Uterus (tissue), 4 donors: Measurements from ENCODE around the gene IP6K1. TPM values are rescaled to one million over a fixed set of nuclear protein-coding genes. Genes with fewer than 3 reads are reported as not detected.
"Not testable (repeated sequence)": the region's sequence is repeated elsewhere in the genome, so short reads cannot be mapped to it uniquely, and the experiment has no call there.

ENCODE experiments used
- DNase-seq, 2 donors: peaks; one replicate each; pipeline ENCODE4 v3.0.0-alpha.2; 2019 to 2020
- H3K27ac ChIP-seq, 2 donors: fragments of 200-600 bp; sonication (generic); 1 replicate in 1 of 2; 2 replicates in 1 of 2; pipeline ENCODE4 v1.5.1; 2016 to 2018
- H3K27me3 ChIP-seq, 2 donors: fragments of 200-600 bp; sonication (generic); one replicate each; pipeline ENCODE4 v1.5.1; 2018 to 2019; ENCODE audit warnings: control low read depth in 1 of 2
- H3K36me3 ChIP-seq, 2 donors: fragments of 200-600 bp; sonication (generic); one replicate each; pipeline ENCODE4 v1.5.1; 2019; ENCODE audit warnings: control low read depth in 1 of 2
- H3K4me1 ChIP-seq, 2 donors: fragments of 200-600 bp; sonication (generic); one replicate each; pipeline ENCODE4 v1.5.1; 2018 to 2019; ENCODE audit warnings: control low read depth in 1 of 2
- H3K4me3 ChIP-seq, 2 donors: fragments of 200-600 bp; sonication (generic); 1 replicate in 1 of 2; 2 replicates in 1 of 2; pipeline ENCODE4 v1.5.1; 2018 to 2019; ENCODE audit warnings: mild to moderate bottlenecking in 1 of 2
- H3K9me3 ChIP-seq, 2 donors: fragments of 200-600 bp; sonication (generic); one replicate each; pipeline ENCODE4 v1.5.1; 2019; ENCODE audit warnings: control low read depth in 1 of 2
- CTCF ChIP-seq, 4 experiments: fragments of 200-600 bp in 2 of 4; fragments of 450-650 bp in 2 of 4; sonication (generic) in 2 of 4; IDR thresholded peaks; one replicate each; pipeline ENCODE4 v1.5.1; 2016 to 2019; ENCODE audit warnings: antibody characterized with exemption in 4 of 4, mild to moderate bottlenecking in 2 of 4, moderate library complexity in 1 of 4
- POLR2A ChIP-seq, 2 donors: fragments of 450-650 bp; IDR thresholded peaks; one replicate each; pipeline ENCODE4 v1.6.1; 2016; ENCODE audit warnings: antibody characterized with exemption in 2 of 2, mild to moderate bottlenecking in 1 of 2, moderate library complexity in 1 of 2
- intact Hi-C: fragments of 100-400 bp; cut with DNase I; formaldehyde crosslinking; loops from one replicate; pipeline ENCODE4 v1.15.1; 2023; ENCODE audit warnings: low total_unique reads
- total RNA-seq, 4 donors: library from RNA; depleted of rRNA in 3 of 4; stranded (reverse); fragments of >200 nt in 3 of 4; gene quantifications; one replicate each; pipeline versions ENCODE4 v1.1.0 to v1.2.4, GENCODE V29; 2014 to 2023
- donor health status: DM: yes; HTN: yes; CAD: no.

IP6K1 gene
- total RNA-seq, 4 donors from 2014 or later, result 41.8 to 58.4 (median 50.9) TPM

- TF ChIP-seq CTCF (IDR thresholded peaks at IDR 0.05) (no peak), POLR2A (IDR thresholded peaks at IDR 0.05) (no peak)
- intact Hi-C loops, result no loop called here
- no peak for DNase-seq
Measured at GRCh38 chr3:49754536-49754935, 31.8 kb downstream of the IP6K1 start.

GRCh38 chr3:49751501-49751900 is 34.8 kb downstream of the IP6K1 start:
- H3K36me3 ChIP-seq, result no peaks in the 10 kb centered on the region
- H3K27ac ChIP-seq, result no peak overlapping the region
- no peaks in the 10 kb centered on the region for H3K9me3 ChIP-seq
- DNase-seq, result no peak
- H3K4me3 ChIP-seq, result no peak overlapping the region
- H3K27me3 ChIP-seq, result no peaks in the 10 kb centered on the region
- H3K4me1 ChIP-seq, result peaks cover 0 to 9% of the 10 kb centered on the region in 2 donors
- no peak for TF ChIP-seq CTCF (IDR thresholded peaks at IDR 0.05)
- intact Hi-C loops, result no loop called here

More at GRCh38 chr3:49754536-49754935, 31.8 kb downstream of the IP6K1 start:
- no peaks in the 10 kb centered on the region for H3K36me3 ChIP-seq
- no peak overlapping the region for H3K4me3 ChIP-seq
- H3K9me3 ChIP-seq, result no peaks in the 10 kb centered on the region
- peaks cover 0 to 6% of the 10 kb centered on the region in 2 donors for H3K4me1 ChIP-seq
- H3K27ac ChIP-seq, result no peak overlapping the region
- H3K27me3 ChIP-seq, result no peaks in the 10 kb centered on the region

- intact Hi-C loops, result no loop called here
- no peak overlapping the region for H3K4me3 ChIP-seq
- no peaks in the 10 kb centered on the region for H3K27me3 ChIP-seq
- TF ChIP-seq POLR2A (IDR thresholded peaks at IDR 0.05) (no peak), CTCF (IDR thresholded peaks at IDR 0.05) (no peak)
- H3K36me3 ChIP-seq, result no peaks in the 10 kb centered on the region
- no peaks in the 10 kb centered on the region for H3K9me3 ChIP-seq
- H3K27ac ChIP-seq, result no peak overlapping the region
- DNase-seq, result no peak
- peaks cover 0 to 3% of the 10 kb centered on the region in 2 donors for H3K4me1 ChIP-seq
Measured at GRCh38 chr3:49750056-49750455, 36.3 kb downstream of the IP6K1 start.

- H3K4me1 ChIP-seq, intact Hi-C loops, H3K27ac ChIP-seq, DNase-seq, H3K36me3 ChIP-seq, H3K4me3 ChIP-seq, H3K27me3 ChIP-seq, H3K9me3 ChIP-seq: not testable (repeated sequence)
Measured at GRCh38 chr3:49748874-49749273, 37.5 kb downstream of the IP6K1 start.

- no peak overlapping the region for H3K27ac ChIP-seq
- no peaks in the 10 kb centered on the region for H3K36me3 ChIP-seq
- no peak for TF ChIP-seq POLR2A (IDR thresholded peaks at IDR 0.05)
- TF ChIP-seq CTCF (IDR thresholded peaks at IDR 0.05), result no peak
- H3K27me3 ChIP-seq, result no peaks in the 10 kb centered on the region
- no peak overlapping the region for H3K4me3 ChIP-seq
- H3K4me1 ChIP-seq, result peaks cover 0 to 3% of the 10 kb centered on the region in 2 donors
- intact Hi-C loops, result no loop called here
- no peak for DNase-seq
- H3K9me3 ChIP-seq, result no peaks in the 10 kb centered on the region
Measured at GRCh38 chr3:49747792-49748480, 38.4 kb downstream of the IP6K1 start.
